Activated CD8-positive, alpha-beta memory T cell treated with anti-CD3 and anti-CD28 coated beads for 36 hours (primary cell): Measurements from ENCODE around the gene NPC2. TPM values are rescaled to one million over a fixed set of nuclear protein-coding genes. Genes with fewer than 3 reads are reported as not detected.
"Not testable (repeated sequence)": the region's sequence is repeated elsewhere in the genome, so short reads cannot be mapped to it uniquely, and the experiment has no call there.

Experiments
- CTCF ChIA-PET: fragments of 350-600 bp; sonication (Branson Sonifier 250); formaldehyde crosslinking; loops from one replicate; lab custom pipeline; 2021; ENCODE audit warnings: antibody characterized with exemption; lab: Charles Lee
- POLR2A ChIA-PET: fragments of 350-600 bp; sonication (Branson Sonifier 250); formaldehyde crosslinking; loops from one replicate; lab custom pipeline; 2021; ENCODE audit warnings: antibody characterized with exemption; lab: Charles Lee
- total RNA-seq, 2 experiments: library from RNA; stranded (reverse); gene quantifications; one replicate each; pipeline ENCODE4 v1.2.3, GENCODE V29; 2021

The NPC2 gene
- 10 to 100 TPM; 12.4 to 13.4 TPM for total RNA-seq

GRCh38 chr14:74492776-74493342, at the start of gene NPC2:
TSS of gene NPC2 (minus strand) at chr14:74493305. CDS start at chr14:74493274, 31 bp downstream.
- CTCF ChIA-PET, result interaction anchor here (1.0 to 1.2 kb wide), 2 partner anchors 10 to 80 kb away, joined by 4 to 6 read pairs; no protein-coding TSS in a partner anchor

GRCh38 chr14:74542056-74542685, 49.1 kb upstream of the NPC2 start:
- ChIA-PET CTCF (no interaction called here), POLR2A (no interaction called here)

More at GRCh38 chr14:74492776-74493342, at the start of gene NPC2:
- POLR2A ChIA-PET, result no interaction called here

GRCh38 chr14:74541225-74541624, 48.1 kb upstream of the NPC2 start:
- ChIA-PET POLR2A (no interaction called here), CTCF (interaction anchor here (0.6 kb wide), 1 partner anchor 342 kb away, joined by 3 read pairs; no protein-coding TSS in a partner anchor)

GRCh38 chr14:74539503-74539902, 46.4 kb upstream of the NPC2 start:
- POLR2A ChIA-PET, result no interaction called here
- CTCF ChIA-PET, result no interaction called here

- CTCF ChIA-PET, result no interaction called here
- POLR2A ChIA-PET, result no interaction called here
Observed at GRCh38 chr14:74538411-74539391, 45.6 kb upstream of the NPC2 start.

GRCh38 chr14:74536336-74536735, 43.2 kb upstream of the NPC2 start:
- POLR2A ChIA-PET, result not testable (repeated sequence)
- CTCF ChIA-PET, result interaction anchor here (1.2 kb wide), 1 partner anchor 74 kb away, joined by 3 read pairs; no protein-coding TSS in a partner anchor

GRCh38 chr14:74535756-74536325, 42.7 kb upstream of the NPC2 start:
- ChIA-PET POLR2A (no interaction called here), CTCF (interaction anchor here (1.2 kb wide), 1 partner anchor 74 kb away, joined by 3 read pairs; no protein-coding TSS in a partner anchor)

GRCh38 chr14:74533576-74533975, 40.5 kb upstream of the NPC2 start:
- ChIA-PET CTCF (no interaction called here), POLR2A (no interaction called here)

- ChIA-PET CTCF (no interaction called here), POLR2A (no interaction called here)
Observed at GRCh38 chr14:74532246-74532645, 39.1 kb upstream of the NPC2 start.

GRCh38 chr14:74531467-74531866, 38.4 kb upstream of the NPC2 start:
- ChIA-PET POLR2A (no interaction called here), CTCF (no interaction called here)

GRCh38 chr14:74531006-74531405, 37.9 kb upstream of the NPC2 start:
- POLR2A ChIA-PET, result no interaction called here

GRCh38 chr14:74528886-74529285, 35.8 kb upstream of the NPC2 start:
- ChIA-PET CTCF (no interaction called here), POLR2A (no interaction called here)

More at GRCh38 chr14:74531006-74531405, 37.9 kb upstream of the NPC2 start:
- CTCF ChIA-PET, result no interaction called here

- CTCF ChIA-PET, result no interaction called here
- POLR2A ChIA-PET, result no interaction called here
Observed at GRCh38 chr14:74528406-74528805, 35.3 kb upstream of the NPC2 start.

GRCh38 chr14:74527736-74528280, 34.7 kb upstream of the NPC2 start:
- POLR2A ChIA-PET, result no interaction called here
- CTCF ChIA-PET, result no interaction called here

GRCh38 chr14:74526854-74527585, 33.9 kb upstream of the NPC2 start:
- POLR2A ChIA-PET, result no interaction called here
- CTCF ChIA-PET, result no interaction called here

GRCh38 chr14:74525361-74525851, 32.3 kb upstream of the NPC2 start:
- ChIA-PET CTCF (no interaction called here), POLR2A (no interaction called here)

GRCh38 chr14:74524812-74525135, 31.7 kb upstream of the NPC2 start:
- ChIA-PET POLR2A (no interaction called here), CTCF (no interaction called here)

- POLR2A ChIA-PET, result no interaction called here
- CTCF ChIA-PET, result no interaction called here
Observed at GRCh38 chr14:74524076-74524811, 31.1 kb upstream of the NPC2 start.
